GM12878 (cell line): ENCODE data around the gene PAX9. TPM values are rescaled to one million over a fixed set of nuclear protein-coding genes. Genes with fewer than 3 reads are reported as not detected.

ENCODE experiments used
- ATAC-seq: fragments of 200-7000 bp; cut with Tn5 transposase; 3 replicates; pipeline ENCODE4 v1.9.1; 2020; ENCODE audit warnings: mild to moderate bottlenecking, moderate library complexity
- BruUV-seq: library from RNA; stranded (reverse); fragments of 400-500 nt; replicated peaks from 2 replicates; lab custom pipeline; 2021; lab: Mats Ljungman, UMichigan
- CTCF ChIA-PET: fragments of 300-600 bp; sonication (Branson Sonifier 250); formaldehyde crosslinking; extraction: SDS; loops from one replicate; lab custom pipeline; 2021; ENCODE audit warnings: inconsistent platforms; lab: Yijun Ruan, JAX
- POLR2A ChIA-PET: fragments of 350-600 bp; formaldehyde crosslinking; extraction: SDS; loops from one replicate; lab custom pipeline; 2021; ENCODE audit warnings: inconsistent platforms; lab: Charles Lee
- RAD21 ChIA-PET: fragments of 300-600 bp; sonication (Branson Sonifier 250); formaldehyde crosslinking; loops from one replicate; lab custom pipeline; 2023; ENCODE audit warnings: antibody characterized with exemption; ENCODE audit not compliant: unreplicated experiment; lab: Charles Lee
- SMC1A ChIA-PET: fragments of 300-600 bp; sonication (Branson Sonifier 250); formaldehyde crosslinking; loops from one replicate; lab custom pipeline; 2023; ENCODE audit not compliant: unreplicated experiment, uncharacterized antibody; lab: Charles Lee
- DNase-seq: peaks from one replicate; pipeline ENCODE4 v3.0.0-alpha.2; 2011; ENCODE audit warnings: low read depth, low spot score
- FAIRE-seq: peaks from 3 replicates; lab custom pipeline; 2011; peaks lifted over from hg19 to GRCh38; lab: Jason Lieb, UNC
- H2AFZ ChIP-seq: 2 replicates; pipeline ENCODE4 v1.6.0; 2011; ENCODE audit warnings: low read depth, low read length, control low read depth; ENCODE audit not compliant: control insufficient read depth
- H3K27ac ChIP-seq: 2 replicates; pipeline ENCODE4 v1.5.1; 2011; ENCODE audit warnings: control low read depth; ENCODE audit not compliant: control insufficient read depth, insufficient read depth
- H3K27me3 ChIP-seq, 2 experiments: replicated peaks in 1 of 2; 2 replicates each; pipeline versions ENCODE4 v1.6.0 to v1.6.1; 2011; ENCODE audit warnings: low read length in 1 of 2; ENCODE audit not compliant: control insufficient read depth in 2 of 2, insufficient read depth in 2 of 2
- H3K36me3 ChIP-seq, 2 experiments: 2 replicates each; pipeline ENCODE4 v1.5.1; 2011; ENCODE audit warnings: low read length in 1 of 2; ENCODE audit not compliant: control insufficient read depth in 2 of 2, insufficient read depth in 2 of 2
- H3K4me1 ChIP-seq: 2 replicates; pipeline ENCODE4 v1.6.1; 2011; ENCODE audit warnings: mild to moderate bottlenecking, low read length, moderate library complexity, mixed read lengths; ENCODE audit not compliant: control insufficient read depth, insufficient read depth
- H3K4me2 ChIP-seq: 2 replicates; pipeline ENCODE4 v1.6.0; 2011; ENCODE audit warnings: control low read depth; ENCODE audit not compliant: control insufficient read depth, insufficient read depth
- H3K4me3 ChIP-seq: fragments of 200-600 bp; sonication (generic); 2 replicates; pipeline ENCODE4 v1.5.1; 2016
- H3K79me2 ChIP-seq: 2 replicates; pipeline ENCODE4 v1.6.0; 2011; ENCODE audit warnings: low read length; ENCODE audit not compliant: control insufficient read depth, insufficient read depth
- H3K9ac ChIP-seq: 2 replicates; pipeline ENCODE4 v1.8.0; 2011; ENCODE audit warnings: low read length, control low read depth, mixed read lengths; ENCODE audit not compliant: control insufficient read depth, insufficient read depth
- H3K9me3 ChIP-seq: replicated peaks from 3 replicates; pipeline ENCODE4 v1.5.1; 2011; ENCODE audit warnings: mild to moderate bottlenecking, low read length; ENCODE audit not compliant: control insufficient read depth, insufficient read depth
- H4K20me1 ChIP-seq: 2 replicates; pipeline ENCODE4 v1.6.0; 2011; ENCODE audit not compliant: control insufficient read depth, insufficient read depth
- CBFB ChIP-seq: IDR thresholded peaks from 2 replicates; pipeline ENCODE4 v1.6.1; 2016; ENCODE audit warnings: antibody characterized with exemption, low read depth
- FOXM1 ChIP-seq: IDR thresholded peaks from 2 replicates; pipeline ENCODE4 v1.6.1; 2012; ENCODE audit warnings: low read depth, mild to moderate bottlenecking, inconsistent platforms, low read length, moderate library complexity
- HDAC6 ChIP-seq: fragments of 200-600 bp; sonication (generic); IDR thresholded peaks from one replicate; pipeline ENCODE4 v1.8.0; 2017; ENCODE audit warnings: antibody characterized with exemption; ENCODE audit not compliant: unreplicated experiment
- MEF2A ChIP-seq: IDR thresholded peaks from 2 replicates; pipeline ENCODE4 v1.6.1; 2011; ENCODE audit warnings: low read depth, mild to moderate bottlenecking, low read length, moderate library complexity; ENCODE audit not compliant: insufficient read depth
- MEF2B ChIP-seq: fragments of 450-650 bp; IDR thresholded peaks from 2 replicates; pipeline ENCODE4 v1.6.1; 2018; ENCODE audit warnings: mild to moderate bottlenecking, moderate library complexity; ENCODE audit not compliant: partially characterized antibody, poor library complexity, severe bottlenecking
- NFYA ChIP-seq: IDR thresholded peaks from 2 replicates; pipeline ENCODE4 v1.6.1; 2011; ENCODE audit warnings: low read depth, mild to moderate bottlenecking, low read length, improper control_type of control experiment, borderline replicate concordance
- PBX3 ChIP-seq: IDR thresholded peaks from 2 replicates; pipeline ENCODE4 v1.6.1; 2011; ENCODE audit warnings: mild to moderate bottlenecking, low read depth, low read length, moderate library complexity; ENCODE audit not compliant: insufficient replicate concordance
- RCOR1 ChIP-seq: conservative IDR thresholded peaks from 2 replicates; pipeline ENCODE4 v1.6.1; 2012; ENCODE audit warnings: low read depth, low read length, improper control_type of control experiment
- SIX5 ChIP-seq: IDR thresholded peaks from 2 replicates; pipeline ENCODE4 v1.6.1; 2011; ENCODE audit warnings: mild to moderate bottlenecking, low read depth, low read length, moderate library complexity; ENCODE audit not compliant: severe bottlenecking
- SUPT20H ChIP-seq: IDR thresholded peaks from 2 replicates; pipeline ENCODE4 v1.6.1; 2011; ENCODE audit warnings: low read depth, mild to moderate bottlenecking, low read length, moderate library complexity, borderline replicate concordance; ENCODE audit not compliant: control insufficient read depth
- ZNF217 ChIP-seq: fragments of 450-650 bp; IDR thresholded peaks from 2 replicates; pipeline ENCODE4 v1.6.1; 2017; ENCODE audit warnings: antibody characterized with exemption, mild to moderate bottlenecking
- ZNF384 ChIP-seq: IDR thresholded peaks from 2 replicates; pipeline ENCODE4 v1.6.1; 2012; ENCODE audit warnings: low read depth, mild to moderate bottlenecking, low read length, improper control_type of control experiment, borderline replicate concordance
- ZNF687 ChIP-seq: fragments of 450-650 bp; IDR thresholded peaks from 2 replicates; pipeline ENCODE4 v1.6.1; 2017; ENCODE audit warnings: mild to moderate bottlenecking, moderate library complexity
- ZSCAN29 ChIP-seq: fragments of 450-650 bp; IDR thresholded peaks from 2 replicates; pipeline ENCODE4 v1.6.1; 2017; ENCODE audit warnings: mild to moderate bottlenecking, moderate library complexity
- WGBS: methylation state at CpG from one replicate; pipeline ENCODE4 v1.1.6; 2016; ENCODE audit warnings: low lambda C conversion rate; ENCODE audit not compliant: insufficient replicate concordance, insufficient coverage; ENCODE audit errors: missing lambda C conversion rate; 5-methylcytosine and 5-hydroxymethylcytosine counted together
- in situ Hi-C: fragments of 300-500 bp; cut with MboI; formaldehyde crosslinking; loops from 9 replicates; pipeline ENCODE4 v1.14.3; 2018; ENCODE audit warnings: mixed read lengths
- intact Hi-C: fragments of 100-400 bp; cut with micrococcal nuclease; formaldehyde crosslinking; loops from one replicate; pipeline ENCODE4 v1.14.2; 2022; ENCODE audit not compliant: unreplicated experiment
- polyA plus RNA-seq, 11 experiments: library from polyadenylated mRNA; depleted of rRNA in 4 of 11; unstranded in 6 of 11; stranded (reverse) in 5 of 11; fragments of >200 nt; fragmentation: Nextera tagmentation in 4 of 11; fragmentation: Illumina TruSeq in 1 of 11; extraction: Ambion mirVana in 4 of 11; extraction: Trizol in 1 of 11; gene quantifications; 1 replicate in 1 of 11; 2 replicates in 10 of 11; pipeline versions ENCODE4 v1.2.1 to v1.2.3, GENCODE V29; 2011 to 2016; ENCODE audit warnings: inconsistent platforms in 2 of 11, missing spikeins in 2 of 11, low read depth in 1 of 11
- total RNA-seq, 4 experiments: library from RNA; depleted of rRNA in 3 of 4; stranded (reverse); fragments of >200 nt in 3 of 4; fragmentation: Illumina TruSeq in 1 of 4; extraction: Trizol in 1 of 4; gene quantifications; 2 replicates each; pipeline versions ENCODE4 v1.2.1 to v1.2.3, GENCODE V29; 2013 to 2021
- TF ChIP-seq, protein P1 (sequence below): IDR thresholded peaks from 2 replicates; pipeline ENCODE4 v1.6.1; 2012; ENCODE audit warnings: low read depth, low read length, improper control_type of control experiment

Gene PAX9
- total and polyA plus RNA-seq, 10 of the 15 experiments (the other 5 are each of a cell fraction or from before 2014, with no cell fraction given): 0.03 to 8.2 (median 0.09) TPM; not detected in 3

DNA sequence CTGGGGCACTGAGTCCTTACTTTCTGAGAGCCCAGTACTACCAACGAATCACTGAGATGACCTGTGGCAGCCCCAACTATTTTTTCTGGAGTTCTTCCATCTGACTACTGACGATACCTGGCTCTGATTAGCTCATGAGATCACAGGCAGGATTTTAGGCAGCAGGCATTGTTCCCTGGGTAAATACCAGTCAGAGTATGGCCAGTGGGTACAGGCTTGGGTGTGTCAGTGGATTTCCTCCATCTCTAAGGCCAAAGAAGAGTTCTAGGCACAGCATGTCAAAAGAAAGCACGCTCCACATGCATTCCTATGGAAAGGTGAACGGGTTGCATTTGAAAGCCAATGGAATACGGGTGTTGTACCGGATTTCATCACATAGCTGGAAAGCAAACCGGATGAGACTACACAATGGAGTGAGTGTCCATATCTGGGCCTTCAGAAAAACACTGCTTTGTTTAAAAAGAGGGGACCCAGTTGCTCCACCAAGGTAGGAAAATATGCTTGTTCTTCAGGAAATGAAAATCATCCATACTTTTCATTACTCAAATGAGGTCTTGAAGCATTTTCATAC, 55.0 kb downstream of the PAX9 start:
- ChIA-PET CTCF (no interaction called here), POLR2A (no interaction called here), RAD21 (no interaction called here), SMC1A (interaction anchor here (2.0 kb wide), 1 partner anchor 15 kb away, joined by 4 read pairs; no protein-coding TSS in a partner anchor)
- no peak overlapping the region for H2AFZ ChIP-seq
- H3K9ac ChIP-seq: no peak overlapping the region
- intact Hi-C loops (no loop called here), in situ Hi-C loops (no loop called here)
- H3K36me3 ChIP-seq: no peaks in the 10 kb centered on the region
- H3K9me3 ChIP-seq: no peaks in the 10 kb centered on the region
- no peak for DNase-seq
- no peaks in the 10 kb centered on the region for H3K27me3 ChIP-seq
- no peaks in the 10 kb centered on the region for H3K79me2 ChIP-seq
- H3K4me3 ChIP-seq: no peak overlapping the region
- WGBS: 5% methylated on average over 7 of the region's 7 CpGs
- no peak overlapping the region for H3K4me2 ChIP-seq
- H3K4me1 ChIP-seq: no peaks in the 10 kb centered on the region
- no peak for FAIRE-seq
- no peak overlapping the region for H3K27ac ChIP-seq
- BruUV-seq: no TSS peak
- H4K20me1 ChIP-seq: no peaks in the 10 kb centered on the region
- no peak for ATAC-seq
- TF ChIP-seq ZNF384 (no peak), SUPT20H (no peak), CBFB (no peak), ZNF217 (no peak), FOXM1 (no peak), SIX5 (no peak), ZSCAN29 (no peak), ZNF687 (no peak), RCOR1 (no peak), MEF2A (no peak), NFYA (no peak), HDAC6 (no peak), MEF2B (no peak), PBX3 (no peak)
- TF ChIP-seq, protein P1, sequence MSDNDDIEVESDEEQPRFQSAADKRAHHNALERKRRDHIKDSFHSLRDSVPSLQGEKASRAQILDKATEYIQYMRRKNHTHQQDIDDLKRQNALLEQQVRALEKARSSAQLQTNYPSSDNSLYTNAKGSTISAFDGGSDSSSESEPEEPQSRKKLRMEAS: no peak
